HK-2 (cell line): ENCODE results near the gene AKIRIN1.
"Not testable (repeated sequence)": the region's sequence is repeated elsewhere in the genome, so short reads cannot be mapped to it uniquely, and the experiment has no call there.

ENCODE experiments used
- DNase-seq: peaks from one replicate; pipeline ENCODE4 v3.0.0-alpha.2; 2018; ENCODE audit not compliant: unreplicated experiment

Gene AKIRIN1

DNA sequence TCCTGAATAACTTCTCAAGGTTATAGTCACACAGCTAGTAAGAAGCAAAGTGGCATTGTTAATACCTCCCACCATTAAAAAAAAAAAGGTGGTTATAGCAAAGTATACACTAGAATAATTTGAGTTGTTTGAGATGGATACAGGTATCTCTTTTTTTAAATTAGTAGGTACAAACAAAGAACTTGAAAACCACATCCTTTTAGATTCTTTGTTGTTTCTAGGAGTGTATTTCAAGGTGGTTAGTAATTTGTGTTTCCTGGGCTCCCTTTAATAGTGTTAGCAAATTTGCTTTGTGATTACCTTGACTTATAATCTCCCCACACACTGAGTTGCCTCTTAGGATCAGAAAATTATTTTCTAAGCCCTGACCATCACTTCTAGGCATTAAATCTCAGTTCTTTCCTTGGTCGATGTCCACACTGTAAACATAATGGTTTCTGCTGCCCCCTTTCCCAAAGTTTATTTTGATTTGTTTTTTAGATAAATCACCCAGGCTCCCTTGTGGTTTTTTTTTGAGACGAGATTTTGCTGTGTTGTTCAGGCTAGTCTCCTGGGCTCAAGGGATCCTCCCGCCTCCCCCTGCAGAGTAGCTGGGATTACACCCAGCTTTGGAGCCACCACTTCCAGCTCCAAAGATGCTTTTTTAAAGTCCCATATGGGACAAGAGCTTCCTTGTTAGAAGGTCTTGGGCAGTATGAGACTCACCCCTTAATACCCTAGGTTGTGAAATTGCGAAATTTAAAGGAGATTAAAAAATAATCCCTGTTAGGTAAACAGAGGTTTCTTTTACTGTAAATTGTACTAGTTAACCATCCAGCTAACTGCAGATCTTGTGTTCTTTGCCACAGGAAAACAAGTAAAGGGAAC, 6.2 kb downstream of the AKIRIN1 start:
- DNase-seq = no peak

DNA sequence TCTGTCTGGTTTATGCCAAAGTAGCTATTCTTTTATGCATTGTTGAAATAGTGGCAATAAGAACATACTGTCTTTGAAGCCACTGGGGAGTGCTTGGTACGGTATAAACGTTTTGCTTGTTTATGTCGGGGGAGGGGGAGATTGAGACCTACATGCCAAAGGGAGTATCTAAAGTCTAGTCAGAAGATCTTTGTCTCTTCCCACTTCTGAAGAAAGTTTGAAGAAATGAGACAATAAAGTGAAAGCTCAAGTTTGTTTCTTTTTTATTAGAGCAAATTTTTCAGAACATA, 6.8 kb downstream of the AKIRIN1 start:
- no peak for DNase-seq

DNA sequence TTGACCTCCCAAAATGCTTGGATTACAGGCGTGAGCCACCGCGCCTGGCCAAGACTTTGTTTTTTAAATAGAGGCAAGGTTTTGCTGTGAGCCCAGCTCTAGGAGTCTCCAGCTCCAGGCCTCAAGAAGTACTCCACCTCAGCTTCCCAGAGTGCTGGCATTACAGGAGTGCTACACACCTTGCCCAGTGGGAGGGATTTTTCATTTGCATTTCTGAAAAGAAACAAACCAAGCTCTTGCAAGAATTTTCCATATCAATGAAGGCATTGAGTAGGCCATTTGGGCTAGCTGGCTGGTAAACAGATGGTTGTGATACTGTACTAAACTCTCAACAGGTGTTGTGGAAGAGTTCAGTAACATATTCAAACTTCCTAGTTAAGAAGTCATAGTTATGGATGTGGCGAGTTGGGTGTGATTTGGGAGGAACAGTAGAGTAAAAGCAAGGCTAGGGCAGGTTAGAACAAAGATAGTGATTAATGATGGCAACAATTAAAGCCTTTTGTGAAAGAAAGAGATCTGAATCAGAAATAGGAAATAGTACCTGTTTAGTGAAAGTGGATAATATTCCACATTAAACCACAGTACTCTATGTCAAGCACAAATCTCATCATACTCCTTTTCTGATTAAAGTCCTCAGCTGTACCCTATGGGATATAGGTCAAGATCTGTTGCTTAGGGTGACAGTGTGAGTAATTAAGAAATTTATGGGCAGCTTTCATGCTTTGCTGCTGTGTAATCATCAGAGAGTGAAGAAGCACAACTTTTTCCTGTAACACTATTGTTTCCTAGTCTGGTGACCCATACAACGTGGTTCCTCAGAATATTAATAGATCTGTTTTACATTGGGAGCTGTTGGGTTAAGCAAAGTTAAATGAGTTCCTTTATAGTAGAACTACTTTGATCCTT, 10.7 kb downstream of the AKIRIN1 start:
- no peak for DNase-seq

DNA sequence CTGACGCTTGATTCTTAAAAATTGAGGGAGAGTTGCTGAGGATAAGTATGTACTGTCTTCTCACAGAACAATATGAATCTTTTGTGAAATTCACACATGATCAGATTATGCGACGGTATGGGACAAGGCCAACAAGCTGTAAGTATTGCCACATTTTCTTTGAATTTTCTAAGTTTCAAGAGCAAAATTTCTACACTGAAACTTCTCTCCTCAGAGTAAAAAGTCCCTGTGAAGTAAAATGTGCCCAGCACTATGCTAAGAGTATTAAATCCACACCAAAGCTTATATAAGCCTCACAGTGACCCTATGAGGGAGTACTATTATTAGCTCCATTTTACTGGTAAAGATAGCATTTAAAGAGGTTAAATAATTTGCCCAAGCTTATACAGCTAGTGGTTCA, 12.2 kb downstream of the AKIRIN1 start:
- no peak for DNase-seq

DNA sequence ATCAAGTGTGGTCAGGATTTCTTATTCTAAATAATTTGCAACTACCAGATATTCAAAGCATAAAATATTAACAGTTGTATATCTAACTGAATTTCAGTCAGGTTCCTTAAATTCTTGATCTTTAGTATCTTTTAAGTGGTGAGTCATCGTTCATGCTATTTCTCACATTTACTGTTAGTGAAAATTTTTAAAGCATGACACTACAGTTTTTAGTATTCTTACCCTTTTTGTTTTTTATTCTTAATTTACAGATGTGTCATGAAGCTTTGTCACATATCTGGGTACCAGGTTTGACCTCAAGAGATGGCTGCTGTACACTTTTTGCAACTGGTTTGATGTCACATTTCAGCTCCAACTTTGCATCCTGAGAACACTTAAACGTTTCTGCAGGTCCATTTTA, 12.7 kb downstream of the AKIRIN1 start:
- DNase-seq = no peak

DNA sequence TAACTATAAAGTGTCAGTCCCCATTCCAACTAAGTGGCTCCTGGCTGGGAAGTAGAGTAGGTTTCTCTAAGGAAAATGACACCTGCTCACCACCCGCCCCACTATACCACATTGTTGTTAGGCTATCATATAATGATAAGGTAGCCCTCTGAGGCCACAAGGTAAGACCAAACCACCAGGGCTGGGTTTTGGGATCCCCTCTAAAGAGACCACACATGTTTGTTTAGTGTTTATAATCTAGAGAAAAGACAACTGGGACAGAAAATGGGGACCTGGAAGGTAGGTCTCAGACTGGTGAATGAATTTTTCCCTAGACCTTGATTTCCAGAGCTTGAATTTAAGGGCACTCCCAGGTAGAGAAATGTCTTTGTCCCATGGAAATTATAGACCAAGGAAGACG, 15.2 kb downstream of the AKIRIN1 start:
- no peak for DNase-seq

DNA sequence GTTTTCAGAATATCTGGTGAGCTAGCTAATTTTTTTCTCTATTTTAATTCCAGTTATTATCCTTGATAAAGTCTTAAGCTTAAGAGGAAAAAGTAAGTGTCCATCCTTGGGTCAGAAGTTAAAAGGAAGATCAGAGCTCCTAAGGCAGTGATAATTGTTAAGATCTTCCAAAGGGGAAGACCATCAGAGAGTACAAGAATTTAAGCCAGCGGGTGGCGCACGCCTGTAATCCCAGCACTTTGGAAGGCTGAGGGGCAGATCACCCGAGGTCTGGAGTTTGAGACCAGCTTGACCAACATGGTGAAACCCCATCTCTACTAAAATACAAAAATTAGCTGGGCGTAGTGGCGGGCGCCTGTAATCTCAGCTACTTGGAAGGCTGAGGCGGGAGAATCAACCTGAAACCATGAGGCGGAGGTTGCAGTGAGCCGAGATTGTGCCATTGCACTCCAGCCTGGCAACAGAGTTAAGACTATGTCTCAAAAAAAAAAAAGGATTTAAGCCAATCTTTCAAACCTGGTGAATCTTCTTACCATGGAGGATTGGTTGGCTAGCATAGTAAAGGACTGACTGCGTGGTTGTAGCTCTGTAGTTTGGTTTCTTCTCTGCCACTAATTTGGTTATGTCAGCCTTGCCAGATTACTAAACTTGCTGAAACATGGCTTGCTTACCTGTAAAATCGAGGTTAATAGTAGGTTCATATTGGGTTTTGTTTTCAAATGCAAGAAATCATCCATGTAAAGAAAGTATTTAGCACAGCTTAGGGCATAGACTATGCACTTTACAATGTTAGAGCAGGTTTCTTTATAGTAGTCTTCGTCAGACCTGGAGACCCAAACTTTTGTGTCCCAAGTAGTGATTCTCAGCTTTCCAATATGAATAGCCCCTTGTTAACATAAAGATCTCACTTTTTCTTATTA, 15.9 kb downstream of the AKIRIN1 start:
- no peak for DNase-seq

DNA sequence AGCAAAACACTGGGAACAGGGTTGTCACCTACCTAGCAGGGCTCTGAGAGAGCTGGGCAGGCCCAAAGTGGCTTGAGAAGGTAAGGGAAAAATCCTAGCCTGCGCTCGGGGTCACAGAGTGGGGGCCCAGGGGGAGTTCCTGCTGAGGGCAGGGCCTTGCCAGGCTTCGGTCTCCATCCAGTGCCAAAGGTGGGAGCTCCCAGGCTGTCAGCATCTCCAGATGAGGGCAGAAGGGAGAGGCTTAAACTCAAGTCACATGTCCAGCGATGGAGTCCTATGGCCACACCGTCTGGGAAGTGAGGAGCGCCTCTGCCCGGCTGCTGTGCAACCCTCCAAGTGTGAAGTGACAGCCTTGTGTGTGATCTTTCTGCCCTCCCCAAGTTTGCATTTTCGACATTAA, 23.9 kb downstream of the AKIRIN1 start:
- not testable (repeated sequence) for DNase-seq

DNA sequence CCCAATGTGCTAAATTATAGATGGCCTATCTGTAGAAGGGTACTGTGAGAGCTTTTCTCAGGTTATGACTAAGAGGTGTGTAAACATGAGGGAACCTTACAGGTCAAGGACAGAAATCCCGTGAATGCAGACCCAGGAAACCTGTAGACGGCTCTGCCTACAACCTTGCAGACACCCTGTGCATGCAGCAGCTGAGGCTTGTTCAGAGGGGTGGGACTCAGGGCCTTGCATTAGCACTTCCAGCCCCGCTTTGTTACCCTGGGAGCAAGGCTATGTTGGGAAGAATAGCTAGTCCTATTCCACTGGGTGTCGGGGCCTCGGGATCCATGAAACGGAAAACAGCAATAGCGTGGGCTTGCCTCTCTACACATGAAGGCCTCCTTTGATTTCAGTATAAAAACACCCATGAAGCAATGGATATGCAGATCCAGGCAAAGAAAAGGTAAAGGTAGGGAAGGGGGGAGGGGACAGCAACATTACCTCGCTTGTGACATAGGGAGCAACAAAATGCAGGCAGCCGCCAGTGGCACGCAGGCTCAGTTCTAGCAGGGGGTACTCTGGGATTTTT, 25.6 kb downstream of the AKIRIN1 start:
- no peak for DNase-seq

DNA sequence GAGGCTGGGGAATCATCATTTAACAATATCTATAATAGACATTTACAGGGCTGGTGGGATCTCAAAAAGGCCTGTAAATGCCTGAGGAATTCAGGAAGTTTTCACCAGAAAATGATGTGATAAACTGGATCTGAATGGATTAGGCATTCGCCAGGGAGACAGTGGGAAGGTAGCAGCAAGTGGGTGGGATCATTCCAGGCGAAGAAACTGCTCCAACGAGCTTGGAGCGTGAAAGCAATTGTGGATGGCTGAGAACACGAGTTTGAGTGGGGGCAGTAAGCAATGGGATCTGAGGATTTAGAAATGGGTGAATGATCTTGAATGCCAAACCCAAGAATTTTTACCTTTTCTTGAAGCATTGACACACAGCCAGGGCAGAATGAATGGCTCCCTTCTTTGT, 26.2 kb downstream of the AKIRIN1 start:
- DNase-seq = no peak

DNA sequence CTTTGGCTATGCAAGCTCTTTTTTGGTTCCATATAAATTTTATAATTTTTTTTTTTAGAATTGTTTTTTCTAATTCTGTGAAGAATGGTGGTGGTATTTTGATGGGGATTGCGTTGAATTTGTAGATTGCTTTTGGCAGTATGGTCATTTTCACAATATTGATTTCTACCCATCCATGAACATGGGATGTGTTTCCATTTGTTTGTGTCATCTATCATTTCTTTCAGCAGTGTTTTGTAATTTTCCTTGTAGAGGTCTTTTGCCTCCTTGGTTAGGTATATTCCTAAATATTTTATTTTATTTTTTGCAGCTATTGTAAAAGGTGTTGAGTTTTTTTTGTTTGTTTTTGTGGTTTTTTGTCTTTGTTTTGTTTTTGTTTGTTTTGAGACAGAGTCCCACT, 29.4 kb downstream of the AKIRIN1 start:
- DNase-seq = not testable (repeated sequence)

DNA sequence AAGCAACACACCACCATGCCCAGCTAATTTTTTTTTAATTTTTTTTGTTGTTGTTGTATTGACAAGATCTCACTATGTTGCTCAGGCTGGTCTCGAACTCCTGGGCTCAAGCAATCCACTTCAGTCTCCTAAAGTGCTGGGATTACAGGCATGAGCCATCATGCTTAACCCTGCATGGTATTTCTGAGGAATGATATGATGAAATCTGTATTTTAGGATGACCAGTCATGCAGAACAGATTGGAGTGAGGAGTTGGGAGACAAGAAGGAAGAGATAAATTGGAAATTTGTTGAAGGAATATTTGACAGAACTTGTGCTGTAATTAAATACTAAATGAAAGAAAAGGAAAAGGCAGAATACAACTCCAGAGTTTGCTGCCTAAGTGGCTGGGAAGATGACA, 30.4 kb downstream of the AKIRIN1 start:
- no peak for DNase-seq

DNA sequence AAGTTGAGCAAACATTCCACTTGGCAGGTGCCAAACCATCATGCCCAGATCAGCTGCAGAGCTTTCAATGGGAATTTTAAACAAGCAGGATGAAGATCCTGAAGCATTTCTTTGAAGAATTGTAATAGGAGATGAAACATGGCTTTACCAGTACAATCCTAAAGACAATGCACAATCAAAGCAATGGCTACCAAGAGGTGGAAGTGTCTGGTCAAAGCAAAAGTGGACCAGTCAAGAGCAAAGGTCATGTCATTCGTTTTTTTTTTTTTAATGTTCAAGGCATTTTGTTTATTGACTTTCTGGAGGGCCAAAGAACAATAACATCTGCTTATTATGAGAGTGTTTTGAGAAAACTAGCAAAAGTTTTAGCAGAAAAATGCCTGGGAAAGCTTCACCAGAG, 32.1 kb downstream of the AKIRIN1 start:
- no peak for DNase-seq

DNA sequence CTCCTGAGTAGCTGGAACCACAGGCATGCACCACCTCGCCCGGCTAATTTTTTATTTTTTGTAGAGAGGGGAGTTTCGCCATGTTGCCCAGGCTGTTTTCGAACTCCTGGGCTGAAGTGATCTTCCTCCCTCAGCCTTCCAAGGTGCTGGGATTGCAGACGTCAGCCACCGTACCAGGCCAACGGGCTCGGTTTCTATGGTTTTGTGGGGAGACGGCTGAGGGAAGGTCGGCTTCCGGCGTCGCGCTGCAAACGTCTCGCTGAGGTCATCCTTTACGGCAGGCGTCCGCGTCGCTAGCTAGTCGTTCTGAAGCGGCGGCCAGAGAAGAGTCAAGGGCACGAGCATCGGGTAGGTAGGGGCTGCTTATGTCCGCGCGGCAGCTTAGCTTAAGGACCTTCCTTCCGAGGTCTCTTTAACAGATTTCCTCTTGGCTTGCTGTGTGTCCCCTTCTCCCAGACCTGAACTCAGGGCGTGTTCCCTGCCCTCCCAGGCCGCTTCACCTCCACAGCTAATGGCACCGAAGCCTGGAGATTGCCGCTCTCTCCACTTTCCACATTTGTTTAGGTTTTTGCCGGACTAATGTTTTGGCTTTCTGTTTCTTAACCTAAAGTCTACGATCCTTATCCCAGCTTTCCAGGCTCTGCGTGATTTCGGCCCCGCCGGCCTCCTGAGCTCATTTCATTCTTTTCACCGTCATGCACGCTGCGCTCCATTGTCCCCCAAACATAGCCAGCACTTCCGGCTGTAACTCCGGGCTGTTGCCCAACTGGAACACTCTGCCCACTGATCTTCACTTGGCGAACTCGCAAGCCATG, 35.2 kb downstream of the AKIRIN1 start, which contains the start of gene NDUFS5:
NDUFS5 (plus strand) TSS at position 300 of the 815 bp plus-strand sequence. CDS start 2,375 bp downstream, outside the sequence.
- DNase-seq = peak; percentile 91

DNA sequence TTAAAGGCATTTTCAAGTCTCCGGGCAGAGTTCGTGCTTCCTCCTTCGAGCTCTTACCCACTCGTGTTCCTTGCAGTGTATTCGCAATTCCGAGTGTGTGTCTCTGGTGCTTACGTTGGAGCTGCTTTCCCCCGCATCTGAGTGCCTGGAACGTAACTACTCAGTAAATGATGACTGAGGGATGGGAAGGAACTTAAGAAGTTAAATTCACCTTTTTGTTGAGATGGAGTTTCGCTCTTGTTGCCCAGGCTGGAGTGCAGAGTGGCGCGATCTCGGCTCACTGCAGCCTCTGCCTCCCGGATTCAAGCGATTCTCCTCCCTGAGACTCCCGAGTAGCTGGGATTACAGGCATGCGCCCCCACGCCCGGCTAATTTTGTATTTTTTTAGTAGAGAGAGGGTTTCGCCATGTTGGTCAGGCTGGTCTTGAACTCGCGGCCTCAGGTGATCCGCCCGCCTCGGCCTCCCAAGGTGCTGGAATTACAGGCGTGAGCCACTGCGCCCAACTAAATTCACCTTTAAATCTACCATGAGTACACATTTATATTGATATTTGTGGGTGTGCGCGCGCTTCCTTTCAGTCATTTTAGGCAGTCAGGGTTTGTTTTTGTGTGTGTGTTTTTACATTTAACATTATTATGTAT, 35.9 kb downstream of the AKIRIN1 start:
- no peak for DNase-seq

DNA sequence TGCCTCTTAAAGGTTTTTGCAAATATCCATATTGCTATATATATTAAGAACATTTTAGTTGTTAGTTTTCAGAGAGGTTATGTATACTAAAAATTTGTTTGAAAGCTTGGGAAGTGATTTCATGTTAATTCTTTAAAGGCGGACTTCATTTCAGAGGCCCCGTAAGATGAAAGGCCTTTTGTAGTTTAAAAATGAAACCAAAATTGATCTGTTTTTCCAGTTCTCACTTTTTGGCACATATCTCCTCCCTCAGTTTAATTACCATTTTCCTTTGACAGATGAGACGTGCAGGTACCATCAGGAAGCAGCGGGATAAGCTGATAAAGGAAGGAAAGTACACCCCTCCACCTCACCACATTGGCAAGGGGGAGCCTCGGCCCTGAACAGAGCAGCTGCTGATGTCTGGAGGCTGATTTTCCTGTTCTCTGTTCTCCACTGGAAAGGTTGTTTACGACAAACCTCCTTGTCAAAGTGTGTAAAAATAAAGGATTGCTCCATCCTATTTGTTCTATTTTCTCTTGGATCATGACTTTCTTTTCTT, 43.1 kb downstream of the AKIRIN1 start:
- DNase-seq = no peak

DNA sequence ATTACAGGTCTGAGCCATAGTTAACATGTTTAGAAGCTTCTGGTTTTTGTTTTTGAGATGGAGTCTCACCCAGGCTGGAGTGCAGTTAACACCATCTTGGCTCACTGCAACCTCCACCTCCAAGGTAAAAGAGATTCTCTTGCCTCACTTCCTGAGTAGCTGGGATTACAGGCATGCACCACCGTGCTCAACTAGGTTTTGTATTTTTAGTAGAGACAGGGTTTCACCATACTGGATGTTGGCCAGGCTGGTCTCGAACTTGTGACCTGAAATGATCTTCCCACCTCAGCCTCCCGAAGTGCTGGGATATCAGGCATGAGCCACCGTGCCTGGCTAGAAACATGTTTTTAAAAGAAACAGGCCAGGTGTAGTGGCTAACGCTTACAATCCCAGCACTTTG, 45.6 kb downstream of the AKIRIN1 start:
- no peak for DNase-seq

DNA sequence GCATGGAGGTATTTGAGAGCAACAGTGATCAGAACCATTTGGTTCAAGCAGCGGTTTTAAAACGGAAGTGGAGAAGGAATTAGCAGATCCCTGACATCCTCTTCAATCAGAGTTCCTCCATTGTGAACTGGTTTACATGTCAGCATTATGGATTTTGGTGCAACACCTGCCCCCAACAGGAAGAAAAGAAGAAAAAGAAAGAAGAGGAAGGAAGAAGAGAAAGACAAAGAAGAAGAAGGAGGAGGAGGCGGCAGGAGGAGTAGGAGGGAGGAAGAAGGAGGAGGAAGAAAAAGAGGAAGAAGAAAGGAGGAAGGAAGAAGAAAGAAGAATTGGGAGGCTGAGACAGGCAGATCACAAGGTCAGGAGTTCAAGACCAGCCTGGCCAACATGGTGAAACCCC, 52.4 kb downstream of the AKIRIN1 start:
- no peak for DNase-seq

DNA sequence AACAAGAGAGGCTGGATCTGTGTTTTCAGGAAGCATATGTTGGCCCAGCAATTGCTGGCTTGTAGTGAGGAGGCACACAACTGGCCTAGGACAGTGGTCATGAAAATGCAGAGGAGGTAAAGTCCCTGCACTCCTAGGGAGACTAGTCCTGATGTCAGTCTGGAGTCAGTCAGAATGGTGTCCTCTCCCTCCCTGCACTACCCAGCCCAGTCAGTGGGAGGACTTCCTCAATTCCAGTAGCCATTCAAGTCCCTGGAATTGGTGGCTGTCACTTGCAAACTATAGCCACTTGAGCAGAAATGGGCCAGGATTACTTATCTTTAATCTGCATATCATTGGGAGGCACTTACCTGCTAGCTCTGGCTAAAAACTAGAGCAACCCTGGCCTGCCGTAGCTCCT, 53.7 kb downstream of the AKIRIN1 start:
- DNase-seq = no peak

DNA sequence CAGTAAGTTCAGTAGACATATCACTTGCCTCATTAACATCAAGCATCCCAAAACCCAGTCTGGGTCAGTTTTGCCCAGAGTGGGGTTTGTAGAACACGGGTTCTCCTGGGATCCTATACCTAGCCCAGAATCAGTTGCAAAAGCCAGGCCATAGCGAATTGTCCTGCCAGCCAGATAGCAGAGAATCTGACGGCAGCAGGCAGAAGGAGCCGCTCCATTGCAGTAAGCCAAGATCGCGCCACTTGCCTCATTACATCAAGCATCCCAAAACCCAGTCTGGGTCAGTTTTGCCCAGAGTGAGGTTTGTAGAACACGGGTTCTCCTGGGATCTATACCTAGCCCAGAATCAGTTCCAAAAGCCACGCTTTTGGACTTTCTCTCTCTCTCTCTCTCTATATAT, 54.2 kb downstream of the AKIRIN1 start:
- DNase-seq = no peak
